Measurements from ENCODE around the gene CYFIP1.

The CYFIP1 gene

GRCh38 chr15:22911306-22911705 is 68.9 kb downstream of the CYFIP1 start:
- no peak overlapping the region for H2BK120ac ChIP-seq (ENCODE audit: insufficient read depth, low read length, poor library complexity)
- H3K9ac ChIP-seq (ENCODE audit: low read length), result no peak overlapping the region
- no peak overlapping the region for H2BK5ac ChIP-seq (ENCODE audit: low read depth, low read length, poor library complexity)
- H2AFZ ChIP-seq (ENCODE audit: insufficient read depth, low read length, poor library complexity), result no peak overlapping the region
- no peak overlapping the region for H4K12ac ChIP-seq (ENCODE audit: low read depth, low read length)
- H3K79me1 ChIP-seq (ENCODE audit: low read length), result no peaks in the 10 kb centered on the region
- no peak overlapping the region for H4K91ac ChIP-seq (ENCODE audit: low read depth, low read length)
- no peak overlapping the region for H3K4me3 ChIP-seq (ENCODE audit: low read depth, low read length)
- no CpG with 5 or more reads among the region's 8 CpGs for WGBS (ENCODE audit: extremely low coverage, insufficient coverage, insufficient read length)
- H3K18ac ChIP-seq (ENCODE audit: low read length), result no peak overlapping the region
- no peak for DNase-seq
- no peaks in the 10 kb centered on the region for H3K79me2 ChIP-seq (ENCODE audit: control insufficient read depth, insufficient read depth, low read length, poor library complexity)
- no peak overlapping the region for H3K4ac ChIP-seq (ENCODE audit: low read depth, low read length)
- H2AK5ac ChIP-seq (ENCODE audit: low read length), result no peak overlapping the region
- peaks cover 61 to 73% of the 10 kb centered on the region in 2 experiments for H3K36me3 ChIP-seq (ENCODE audit: control insufficient read depth in 1 of 2, insufficient read depth in 2 of 2, low read length in 2 of 2)
- H3K4me1 ChIP-seq (ENCODE audit: control insufficient read depth in 1 of 2, insufficient read depth in 2 of 2, low read length in 2 of 2), result no peaks in the 10 kb centered on the region
- no peak overlapping the region for H3K4me2 ChIP-seq (ENCODE audit: low read length)
- H3K27me3 ChIP-seq (ENCODE audit: insufficient read depth, low read length), result no peaks in the 10 kb centered on the region
- H3K27ac ChIP-seq (ENCODE audit: low read depth, low read length), result no peak overlapping the region
- no peak overlapping the region for H4K8ac ChIP-seq (ENCODE audit: low read depth, low read length)
- no peak overlapping the region for H3K23ac ChIP-seq (ENCODE audit: low read length)
- H3K9me3 ChIP-seq (ENCODE audit: insufficient read depth, low read depth, low read length), result no peaks in the 10 kb centered on the region
- H2BK12ac ChIP-seq (ENCODE audit: low read length), result no peak overlapping the region
- no peak overlapping the region for H3K14ac ChIP-seq (ENCODE audit: low read length)

- no CpG with 5 or more reads among the region's 9 CpGs for WGBS (ENCODE audit: extremely low coverage, insufficient coverage, insufficient read length)
- no peak overlapping the region for H3K4me2 ChIP-seq (ENCODE audit: low read length)
- no peak overlapping the region for H3K18ac ChIP-seq (ENCODE audit: low read length)
- H3K9me3 ChIP-seq (ENCODE audit: insufficient read depth, low read depth, low read length), result no peaks in the 10 kb centered on the region
- H2AFZ ChIP-seq (ENCODE audit: insufficient read depth, low read length, poor library complexity), result no peak overlapping the region
- H3K9ac ChIP-seq (ENCODE audit: low read length), result no peak overlapping the region
- no peaks in the 10 kb centered on the region for H3K27me3 ChIP-seq (ENCODE audit: insufficient read depth, low read length)
- no peak overlapping the region for H4K8ac ChIP-seq (ENCODE audit: low read depth, low read length)
- no peaks in the 10 kb centered on the region for H3K79me2 ChIP-seq (ENCODE audit: control insufficient read depth, insufficient read depth, low read length, poor library complexity)
- no peak overlapping the region for H4K12ac ChIP-seq (ENCODE audit: low read depth, low read length)
- H3K4me1 ChIP-seq (ENCODE audit: control insufficient read depth in 1 of 2, insufficient read depth in 2 of 2, low read length in 2 of 2), result no peaks in the 10 kb centered on the region
- H4K91ac ChIP-seq (ENCODE audit: low read depth, low read length), result no peak overlapping the region
- H3K36me3 ChIP-seq (ENCODE audit: control insufficient read depth in 1 of 2, insufficient read depth in 2 of 2, low read length in 2 of 2), result peaks cover 55 to 67% of the 10 kb centered on the region in 2 experiments
- no peak overlapping the region for H3K27ac ChIP-seq (ENCODE audit: low read depth, low read length)
- H3K4me3 ChIP-seq (ENCODE audit: low read depth, low read length), result no peak overlapping the region
- no peak overlapping the region for H2BK5ac ChIP-seq (ENCODE audit: low read depth, low read length, poor library complexity)
- DNase-seq, result no peak
- no peak overlapping the region for H2BK120ac ChIP-seq (ENCODE audit: insufficient read depth, low read length, poor library complexity)
- no peak overlapping the region for H3K14ac ChIP-seq (ENCODE audit: low read length)
- H3K79me1 ChIP-seq (ENCODE audit: low read length), result no peaks in the 10 kb centered on the region
- no peak overlapping the region for H3K23ac ChIP-seq (ENCODE audit: low read length)
- no peak overlapping the region for H3K4ac ChIP-seq (ENCODE audit: low read depth, low read length)
- no peak overlapping the region for H2BK12ac ChIP-seq (ENCODE audit: low read length)
- H2AK5ac ChIP-seq (ENCODE audit: low read length), result no peak overlapping the region
These were observed 71.3 kb downstream of the CYFIP1 start for GRCh38 chr15:22908830-22909229.

GRCh38 chr15:22907161-22907950 is 72.8 kb downstream of the CYFIP1 start:
- H2BK12ac ChIP-seq (ENCODE audit: low read length), result no peak overlapping the region
- H3K14ac ChIP-seq (ENCODE audit: low read length), result no peak overlapping the region
- no peak overlapping the region for H2AK5ac ChIP-seq (ENCODE audit: low read length)
- H2BK120ac ChIP-seq (ENCODE audit: insufficient read depth, low read length, poor library complexity), result no peak overlapping the region
- H4K91ac ChIP-seq (ENCODE audit: low read depth, low read length), result no peak overlapping the region
- H3K79me1 ChIP-seq (ENCODE audit: low read length), result no peaks in the 10 kb centered on the region
- no peaks in the 10 kb centered on the region for H3K27me3 ChIP-seq (ENCODE audit: insufficient read depth, low read length)
- H4K8ac ChIP-seq (ENCODE audit: low read depth, low read length), result no peak overlapping the region
- H3K9me3 ChIP-seq (ENCODE audit: insufficient read depth, low read depth, low read length), result peaks cover 2% of the 10 kb centered on the region
- H4K12ac ChIP-seq (ENCODE audit: low read depth, low read length), result no peak overlapping the region
- no peak overlapping the region for H3K27ac ChIP-seq (ENCODE audit: low read depth, low read length)
- WGBS (ENCODE audit: extremely low coverage, insufficient coverage, insufficient read length), result no CpG with 5 or more reads among the region's 16 CpGs
- H2BK5ac ChIP-seq (ENCODE audit: low read depth, low read length, poor library complexity), result no peak overlapping the region
- no peak overlapping the region for H3K18ac ChIP-seq (ENCODE audit: low read length)
- no peaks in the 10 kb centered on the region for H3K79me2 ChIP-seq (ENCODE audit: control insufficient read depth, insufficient read depth, low read length, poor library complexity)
- H2AFZ ChIP-seq (ENCODE audit: insufficient read depth, low read length, poor library complexity), result no peak overlapping the region
- peaks cover 61 to 70% of the 10 kb centered on the region in 2 experiments for H3K36me3 ChIP-seq (ENCODE audit: control insufficient read depth in 1 of 2, insufficient read depth in 2 of 2, low read length in 2 of 2)
- no peak overlapping the region for H3K4ac ChIP-seq (ENCODE audit: low read depth, low read length)
- H3K4me3 ChIP-seq (ENCODE audit: low read depth, low read length), result no peak overlapping the region
- H3K9ac ChIP-seq (ENCODE audit: low read length), result no peak overlapping the region
- DNase-seq, result no peak
- no peaks in the 10 kb centered on the region for H3K4me1 ChIP-seq (ENCODE audit: control insufficient read depth in 1 of 2, insufficient read depth in 2 of 2, low read length in 2 of 2)
- H3K4me2 ChIP-seq (ENCODE audit: low read length), result no peak overlapping the region
- no peak overlapping the region for H3K23ac ChIP-seq (ENCODE audit: low read length)

GRCh38 chr15:22904736-22905135 is 75.4 kb downstream of the CYFIP1 start:
- Histone ChIP-seq H4K91ac (ENCODE audit: low read depth, low read length) (no peak overlapping the region), H2BK12ac (ENCODE audit: low read length) (no peak overlapping the region), H3K79me2 (ENCODE audit: control insufficient read depth, insufficient read depth, low read length, poor library complexity) (no peaks in the 10 kb centered on the region), H2AK5ac (ENCODE audit: low read length) (no peak overlapping the region), H3K27me3 (ENCODE audit: insufficient read depth, low read length) (no peaks in the 10 kb centered on the region), H3K4ac (ENCODE audit: low read depth, low read length) (no peak overlapping the region), H4K12ac (ENCODE audit: low read depth, low read length) (no peak overlapping the region), H2BK5ac (ENCODE audit: low read depth, low read length, poor library complexity) (no peak overlapping the region), H3K4me3 (ENCODE audit: low read depth, low read length) (no peak overlapping the region), H3K9ac (ENCODE audit: low read length) (no peak overlapping the region), H2AFZ (ENCODE audit: insufficient read depth, low read length, poor library complexity) (no peak overlapping the region), H3K79me1 (ENCODE audit: low read length) (no peaks in the 10 kb centered on the region), H3K36me3 (ENCODE audit: control insufficient read depth in 1 of 2, insufficient read depth in 2 of 2, low read length in 2 of 2) (peaks cover 58 to 67% of the 10 kb centered on the region in 2 experiments), H3K4me1 (ENCODE audit: control insufficient read depth in 1 of 2, insufficient read depth in 2 of 2, low read length in 2 of 2) (peaks cover 7 to 8% of the 10 kb centered on the region in 2 experiments), H3K27ac (ENCODE audit: low read depth, low read length) (no peak overlapping the region), H3K23ac (ENCODE audit: low read length) (no peak overlapping the region), H3K14ac (ENCODE audit: low read length) (no peak overlapping the region), H3K4me2 (ENCODE audit: low read length) (no peak overlapping the region), H4K8ac (ENCODE audit: low read depth, low read length) (no peak overlapping the region), H3K18ac (ENCODE audit: low read length) (no peak overlapping the region), H3K9me3 (ENCODE audit: insufficient read depth, low read depth, low read length) (peaks cover 7% of the 10 kb centered on the region), H2BK120ac (ENCODE audit: insufficient read depth, low read length, poor library complexity) (no peak overlapping the region)
- no CpG with 5 or more reads among the region's 11 CpGs for whole genome bisulfite sequencing (ENCODE audit: extremely low coverage, insufficient coverage, insufficient read length)
- no peak for DNase-seq
